CD4-positive, alpha-beta T cell treated with Interleukin-2 at 100 ng/mL for 4 hours (primary cell): ENCODE results near the gene UBE2N.
"Not testable (repeated sequence)": the region's sequence is repeated elsewhere in the genome, so short reads cannot be mapped to it uniquely, and the experiment has no call there.

Source experiments
- DNase-seq: peaks from one replicate; pipeline ENCODE4 v3.0.0-alpha.2; 2020; ENCODE audit warnings: low spot score

The UBE2N gene

DNA sequence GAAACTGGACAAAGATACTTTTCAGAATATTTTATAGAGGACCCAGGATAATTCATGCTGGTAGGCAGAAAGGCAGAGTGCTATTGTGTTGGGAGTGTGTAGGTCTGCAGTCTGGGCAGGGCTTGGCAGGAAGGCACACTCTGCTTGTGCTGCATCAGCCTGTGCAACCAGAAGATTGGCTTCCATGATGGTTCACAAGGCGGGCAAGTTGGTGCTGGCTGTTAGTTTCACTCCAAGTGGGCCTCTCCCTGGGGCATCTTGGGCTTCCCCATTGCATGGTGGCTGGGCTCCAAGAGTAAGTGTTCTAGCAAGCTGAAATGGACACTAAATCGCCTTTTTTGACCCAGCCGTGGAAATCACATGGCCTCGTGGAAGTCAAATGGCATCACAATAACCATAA, 1.8 kb upstream of the UBE2N start:
- no peak for DNase-seq

DNA sequence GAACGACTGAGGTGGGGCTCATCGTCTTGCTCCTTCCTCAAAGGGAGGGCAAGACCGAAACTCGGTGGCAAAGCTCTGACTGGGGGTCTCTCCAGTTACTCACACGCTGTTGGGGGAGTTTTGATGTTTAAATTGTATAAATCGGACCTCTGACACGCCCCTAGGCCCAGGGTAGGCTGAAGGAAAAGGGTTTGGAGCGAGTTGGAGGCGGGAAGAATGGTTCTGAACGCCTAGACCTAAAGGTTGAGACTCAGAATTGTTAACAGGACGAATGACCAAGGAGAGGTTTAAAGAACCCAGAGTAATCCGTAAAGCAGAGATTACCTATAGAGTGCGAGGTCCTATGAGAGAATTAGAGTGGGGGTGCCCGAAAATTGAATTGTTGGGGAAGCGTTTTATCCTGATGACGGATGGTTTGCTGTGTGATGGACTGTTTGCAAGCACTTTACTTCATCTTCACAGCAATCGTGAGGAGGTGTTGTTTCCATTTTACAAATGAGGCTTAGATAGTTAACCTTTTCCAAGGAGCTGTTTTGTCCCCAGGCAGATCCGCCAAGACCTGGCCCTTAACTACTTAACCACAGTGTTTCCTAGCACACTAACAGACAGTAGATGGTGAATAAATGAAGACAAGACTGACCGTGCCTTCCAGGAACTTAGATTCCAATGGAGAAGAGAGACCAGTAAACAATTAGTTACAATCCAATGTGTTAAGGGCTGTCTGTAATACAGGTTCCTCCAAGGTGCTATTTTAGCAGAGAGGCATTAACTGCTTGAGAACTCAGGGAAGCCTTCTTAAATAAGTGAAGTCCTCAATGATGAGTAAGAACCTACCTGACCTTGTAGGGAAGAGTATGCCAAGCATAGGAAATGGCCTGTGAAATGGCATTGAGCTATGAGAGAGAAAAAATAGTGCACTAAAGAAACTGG, 929 bp upstream of the UBE2N start:
- no peak for DNase-seq

DNA sequence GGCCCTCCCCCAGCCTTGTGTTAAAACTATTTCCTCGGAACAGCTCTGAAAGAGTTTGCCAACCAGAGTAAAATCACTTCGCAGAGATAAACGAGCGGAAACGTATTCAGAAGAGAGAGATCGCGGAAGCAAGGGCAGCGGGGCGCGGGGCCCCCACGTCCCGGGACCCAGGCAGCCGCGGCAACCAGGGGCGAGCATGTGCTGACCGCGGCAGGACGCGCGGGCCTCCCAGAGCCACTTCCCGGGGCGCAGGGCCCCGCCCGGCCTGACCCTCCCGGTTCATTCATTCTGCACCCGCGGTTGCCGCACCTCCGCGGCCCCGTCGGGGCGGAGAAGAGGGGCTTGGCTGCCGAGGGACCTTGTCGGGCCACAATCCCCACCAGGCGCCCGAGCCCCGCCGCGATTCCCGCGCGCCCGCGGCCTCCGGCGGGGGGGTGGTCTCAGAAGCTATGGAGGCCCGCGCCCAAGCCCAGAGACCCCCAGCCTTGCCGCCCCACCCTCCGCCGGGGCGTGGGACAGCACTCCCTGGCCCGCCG, 598 bp downstream of the UBE2N start:
- DNase-seq = peak; percentile 39

DNA sequence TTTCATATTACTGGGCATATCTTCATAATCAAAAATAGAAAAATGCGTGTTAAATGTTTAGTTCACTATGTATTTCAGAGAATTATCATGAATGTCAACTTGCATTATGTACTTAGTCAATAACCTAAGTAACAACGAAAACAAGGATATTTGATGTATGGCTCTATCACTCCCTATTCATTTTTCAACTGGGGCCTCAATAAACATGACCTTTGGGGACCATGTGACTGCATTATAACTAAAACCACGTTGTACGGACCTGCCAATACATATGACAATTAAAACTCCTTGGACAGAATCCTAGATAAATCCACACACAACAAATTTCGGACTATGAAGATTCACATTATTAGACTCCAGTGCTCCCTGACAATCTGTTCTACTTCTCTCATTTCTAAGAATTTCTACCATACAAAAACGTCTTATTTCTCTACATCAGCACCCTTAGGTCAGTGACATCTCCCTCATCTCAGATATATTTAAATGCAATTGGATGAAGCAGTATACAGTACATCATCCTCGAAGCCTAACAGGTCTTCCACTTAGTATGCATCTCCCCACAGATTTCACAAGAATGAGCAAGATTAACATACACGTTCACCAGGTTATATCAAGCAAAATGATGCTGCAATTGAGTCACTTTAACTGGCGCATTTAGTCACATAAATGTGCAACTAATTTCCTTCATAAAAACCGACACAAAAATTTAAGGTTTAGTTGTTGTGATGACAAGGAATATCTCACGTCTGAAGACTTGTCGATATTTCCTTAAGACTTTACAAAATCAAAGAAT, 1.5 kb downstream of the UBE2N start:
- DNase-seq = no peak

DNA sequence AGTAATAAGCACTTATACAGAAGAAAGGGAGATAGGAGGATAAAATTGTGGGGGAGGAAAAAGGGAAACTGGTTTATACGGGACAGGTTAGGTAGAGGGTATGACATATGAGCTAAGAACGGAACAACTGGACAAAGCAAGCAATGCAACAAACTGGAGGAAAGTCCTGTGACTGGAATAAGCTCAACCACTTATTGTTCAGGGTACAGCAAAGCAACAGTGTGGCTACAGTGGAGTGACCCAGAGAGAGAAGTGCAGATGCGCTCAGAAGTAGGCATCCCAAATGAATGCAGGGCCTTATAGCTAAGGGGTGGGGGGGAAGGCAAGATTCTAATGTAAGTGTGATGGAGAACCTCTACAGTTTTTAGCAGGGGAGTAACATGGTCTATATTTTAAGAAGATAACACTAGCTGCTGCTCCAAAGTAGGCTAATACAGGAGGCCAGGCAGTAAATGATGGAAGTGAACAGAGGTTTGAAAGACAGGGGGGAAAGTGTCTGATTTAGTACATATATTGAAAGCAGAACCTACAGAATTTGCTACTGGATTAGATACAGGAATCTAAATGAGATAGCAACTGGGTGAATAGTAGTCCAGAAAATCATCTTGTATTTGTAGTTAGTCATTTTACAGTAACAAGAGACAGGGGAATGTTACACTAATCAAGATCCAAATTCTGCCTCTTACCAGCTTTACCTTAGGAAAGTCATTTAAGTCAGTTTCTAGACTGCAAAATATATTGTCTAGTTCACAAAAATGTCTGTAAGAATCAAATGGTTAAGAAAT, 3.3 kb downstream of the UBE2N start:
- no peak for DNase-seq

DNA sequence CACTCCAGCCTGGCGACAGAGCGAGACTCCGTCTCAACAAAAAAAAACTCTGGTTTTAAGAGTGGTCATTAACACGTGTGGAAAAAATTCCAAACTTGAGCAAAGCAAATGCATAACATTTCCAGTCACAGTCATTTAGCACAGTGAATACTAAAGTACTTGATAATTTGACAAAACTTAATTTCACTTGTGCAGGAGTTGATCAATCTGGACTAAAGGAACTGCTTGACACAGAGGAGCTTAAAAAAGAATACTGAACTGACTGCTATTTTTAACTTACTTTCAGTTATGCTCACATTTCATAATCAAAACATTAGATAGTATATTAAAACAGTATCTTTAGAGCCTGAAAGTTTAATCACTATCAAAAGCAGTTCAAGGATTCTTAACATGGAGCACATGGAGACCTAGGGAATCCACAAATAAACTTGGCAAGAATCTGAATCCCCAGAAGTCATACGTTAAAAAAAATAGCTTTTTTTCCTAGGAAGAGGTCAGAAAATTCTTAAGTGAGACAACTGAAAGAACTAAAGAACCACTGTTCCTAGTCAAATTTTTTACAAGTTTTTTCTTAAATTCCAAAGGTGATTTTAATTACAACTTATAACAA, 7.4 kb downstream of the UBE2N start:
- no peak for DNase-seq

DNA sequence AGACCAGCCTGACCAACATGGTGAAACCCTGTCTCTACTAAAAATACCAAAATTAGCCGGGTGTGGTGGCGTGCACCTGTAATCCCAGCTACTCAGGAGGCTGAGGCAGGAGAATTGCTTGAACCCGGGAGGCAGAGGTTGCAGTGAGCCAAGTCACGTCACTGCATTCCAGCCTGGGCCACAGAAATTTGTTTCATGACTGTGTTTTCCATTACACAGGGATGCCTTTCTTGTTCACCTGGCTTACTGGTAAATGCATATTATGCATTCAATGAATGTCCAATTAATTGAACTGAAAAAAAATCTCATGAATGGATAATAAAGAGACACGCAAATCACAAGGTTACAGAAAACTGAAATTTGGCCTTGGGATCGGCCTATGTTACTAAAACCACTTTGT, 9.7 kb downstream of the UBE2N start:
- DNase-seq = not testable (repeated sequence)

DNA sequence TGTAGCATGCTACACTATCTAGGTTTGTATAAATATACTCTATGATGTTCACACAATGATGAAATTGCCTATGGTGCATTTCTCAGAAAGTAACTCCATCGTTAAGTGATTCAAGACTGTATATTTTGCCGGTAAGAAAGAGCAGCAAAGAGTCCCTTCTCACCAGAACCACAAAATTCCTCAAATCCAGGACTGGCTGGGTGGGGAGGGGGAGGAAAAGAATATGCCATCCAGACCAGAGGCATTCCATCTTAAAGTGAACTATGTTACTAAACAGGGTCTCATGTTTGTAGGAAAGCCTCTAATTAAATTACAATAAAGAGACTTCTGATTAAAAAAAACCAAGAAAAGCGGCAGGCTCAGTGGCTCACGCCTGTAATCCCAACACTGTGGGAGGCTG, 11.5 kb downstream of the UBE2N start:
- DNase-seq = no peak

DNA sequence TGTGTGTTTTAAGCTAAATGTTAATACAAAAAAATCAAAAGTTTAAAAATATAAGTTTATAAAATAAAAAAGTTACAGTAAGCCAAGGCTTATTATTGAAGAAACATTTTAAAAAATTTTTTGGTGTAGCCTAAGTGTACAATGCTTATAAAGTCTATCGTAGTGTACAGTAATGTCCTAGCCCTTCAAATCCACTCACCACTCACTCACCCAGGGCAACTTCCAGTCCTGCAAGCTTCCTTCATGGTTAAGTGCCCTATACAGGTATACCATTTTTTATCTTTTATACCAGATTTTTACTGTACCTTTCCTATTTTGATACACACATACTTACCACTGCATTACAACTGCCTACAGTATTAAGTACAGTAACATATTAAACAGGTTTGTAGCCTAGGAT, 11.9 kb downstream of the UBE2N start:
- no peak for DNase-seq

DNA sequence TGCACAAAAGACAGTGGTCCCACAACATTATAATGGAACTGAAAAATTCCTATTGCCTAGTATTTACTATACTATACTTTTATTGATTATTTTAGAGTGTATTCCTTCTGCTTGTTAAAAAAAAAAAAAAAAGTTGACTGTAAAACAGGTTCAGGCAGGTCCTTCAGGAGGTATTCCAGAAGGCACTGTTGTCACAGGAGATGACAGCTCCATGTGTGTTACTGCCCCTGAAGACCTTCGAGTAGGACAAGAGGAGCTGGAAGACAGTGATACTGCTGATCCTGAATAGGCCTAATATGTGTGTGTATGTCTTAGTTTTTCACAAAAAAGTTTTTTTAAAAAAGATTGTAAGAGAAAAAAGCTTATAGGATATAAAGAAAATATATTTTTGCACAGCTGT, 12.3 kb downstream of the UBE2N start:
- no peak for DNase-seq

DNA sequence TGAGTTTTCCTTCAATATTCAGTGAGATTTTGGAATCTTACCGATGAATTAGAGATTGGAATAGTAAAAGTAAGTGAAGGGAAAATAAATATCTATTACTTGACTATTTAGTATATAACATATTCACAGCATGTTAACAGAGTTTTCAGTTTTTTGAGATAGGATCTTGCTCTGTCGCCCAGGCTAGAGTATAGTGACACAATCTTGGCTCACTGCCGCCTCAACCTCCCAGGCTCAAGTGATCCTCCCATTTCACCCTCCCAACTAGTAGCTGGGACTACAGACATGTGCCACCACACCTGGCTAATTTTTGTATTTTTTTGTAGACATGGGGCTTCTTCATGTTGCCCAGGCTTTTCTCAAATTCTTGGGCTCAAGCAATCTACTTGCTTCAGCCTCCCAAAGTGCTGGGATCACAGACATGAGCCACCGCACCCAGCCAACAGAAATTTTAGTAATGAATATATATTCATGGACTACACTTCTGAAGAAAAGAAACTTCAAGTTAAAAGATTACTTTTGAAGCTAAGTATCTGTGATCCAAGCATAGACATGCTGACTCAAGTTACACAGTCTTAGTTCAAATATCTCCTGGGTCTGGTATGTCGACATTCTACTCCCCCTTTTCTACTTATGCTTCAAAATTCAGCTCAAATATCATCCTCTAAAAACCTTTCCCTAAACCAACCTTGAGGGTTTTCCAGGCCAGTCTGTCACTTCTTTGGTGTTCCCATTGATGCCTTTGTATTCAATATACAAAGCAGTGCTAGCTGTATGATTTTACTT, 13.8 kb downstream of the UBE2N start:
- DNase-seq = no peak

DNA sequence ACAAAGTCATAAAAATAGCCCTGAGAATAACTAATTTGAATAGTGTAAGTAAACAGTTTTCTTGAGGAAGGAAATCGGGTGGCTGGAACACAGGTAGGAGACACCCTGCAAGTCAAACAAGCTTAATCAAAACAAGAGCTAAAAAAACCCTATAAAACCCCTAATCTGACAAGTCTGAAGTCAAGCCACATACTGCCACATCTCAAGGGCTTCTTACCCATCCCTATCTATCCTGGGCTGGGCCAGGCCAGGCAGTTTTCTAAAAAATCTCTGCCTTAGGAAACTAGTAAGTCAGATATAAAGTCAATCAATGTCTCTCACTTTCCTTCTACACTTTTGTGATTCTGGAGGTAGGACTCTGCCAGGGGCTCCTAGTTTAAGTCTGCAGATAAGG, 15.3 kb downstream of the UBE2N start:
- no peak for DNase-seq

DNA sequence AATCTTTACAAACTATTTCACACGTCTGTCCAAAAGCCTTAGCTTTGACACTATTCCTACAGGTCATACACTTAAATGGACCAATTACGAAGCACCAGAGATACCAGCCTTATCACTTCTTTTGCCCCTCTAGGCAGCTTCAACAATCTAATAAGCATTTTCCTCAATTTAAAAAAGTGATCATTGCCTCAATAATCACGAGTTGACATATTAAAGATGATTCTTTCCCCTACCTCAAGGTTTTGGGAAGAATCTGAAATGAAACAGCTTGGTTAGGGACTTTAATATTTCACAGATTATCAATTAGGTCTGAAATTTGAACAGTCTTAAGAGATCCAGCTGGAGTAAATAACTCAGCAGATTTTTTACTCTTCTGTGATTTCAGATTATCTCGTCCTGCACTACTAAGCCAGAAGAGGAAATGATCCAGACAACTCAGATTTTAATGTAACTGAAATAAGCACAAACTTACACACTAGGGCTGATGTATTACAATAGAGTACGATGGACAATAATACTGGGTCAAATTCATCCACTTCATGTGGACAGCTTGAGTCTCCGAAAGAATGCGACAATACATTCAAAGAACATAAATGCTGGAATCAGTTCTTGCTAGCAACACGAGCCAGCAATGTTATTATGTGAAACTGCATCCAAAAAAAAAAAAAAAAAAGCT, 15.9 kb downstream of the UBE2N start:
- no peak for DNase-seq

DNA sequence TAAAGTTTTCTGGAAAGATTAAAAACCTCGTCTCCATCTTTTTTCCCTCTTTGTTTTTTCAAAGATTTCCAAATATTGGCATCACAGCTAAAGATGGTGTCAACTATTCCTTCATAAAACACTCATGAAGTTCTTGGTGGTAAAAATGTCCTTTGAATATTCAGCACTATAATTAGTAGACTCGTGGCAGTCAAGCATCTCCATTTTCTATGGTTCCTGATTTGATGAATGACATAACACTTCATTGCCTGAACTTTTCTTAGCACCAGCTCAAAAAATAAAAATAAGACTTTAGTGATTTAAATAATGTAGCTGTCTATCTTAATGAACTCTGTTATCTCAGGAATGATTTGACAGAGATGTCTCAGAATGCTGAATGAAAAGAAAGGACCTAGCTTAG, 19.7 kb downstream of the UBE2N start:
- DNase-seq = no peak

DNA sequence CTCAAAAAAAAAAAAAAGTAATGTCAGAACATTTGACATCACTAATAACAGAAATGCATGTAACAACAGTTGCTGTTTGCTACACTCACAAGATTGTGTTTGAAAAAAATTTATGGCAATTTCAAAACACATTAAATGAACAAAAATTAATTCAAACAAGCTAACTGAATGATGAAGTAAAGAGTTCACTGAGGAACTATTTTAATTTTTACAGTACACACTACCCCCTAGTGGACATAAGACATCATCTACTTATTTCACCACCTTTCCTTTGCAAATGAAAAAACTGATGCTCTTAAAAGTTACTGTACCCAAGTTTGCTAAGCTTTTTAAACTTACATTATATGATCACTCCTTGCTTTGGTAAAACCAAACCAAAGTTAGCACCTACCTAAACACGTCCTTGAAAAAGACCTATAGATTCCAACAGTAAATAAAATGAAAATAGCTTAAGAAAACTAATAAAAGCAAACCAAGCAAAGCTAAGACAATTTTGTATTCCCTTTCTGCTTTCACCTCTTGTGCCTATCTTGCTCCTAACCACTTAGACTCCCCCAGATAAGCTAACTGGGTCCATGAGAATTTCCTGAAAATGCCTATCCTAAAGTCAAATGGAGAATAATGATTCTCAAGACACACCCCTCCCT, 22.2 kb downstream of the UBE2N start:
- DNase-seq = peak; percentile 59

DNA sequence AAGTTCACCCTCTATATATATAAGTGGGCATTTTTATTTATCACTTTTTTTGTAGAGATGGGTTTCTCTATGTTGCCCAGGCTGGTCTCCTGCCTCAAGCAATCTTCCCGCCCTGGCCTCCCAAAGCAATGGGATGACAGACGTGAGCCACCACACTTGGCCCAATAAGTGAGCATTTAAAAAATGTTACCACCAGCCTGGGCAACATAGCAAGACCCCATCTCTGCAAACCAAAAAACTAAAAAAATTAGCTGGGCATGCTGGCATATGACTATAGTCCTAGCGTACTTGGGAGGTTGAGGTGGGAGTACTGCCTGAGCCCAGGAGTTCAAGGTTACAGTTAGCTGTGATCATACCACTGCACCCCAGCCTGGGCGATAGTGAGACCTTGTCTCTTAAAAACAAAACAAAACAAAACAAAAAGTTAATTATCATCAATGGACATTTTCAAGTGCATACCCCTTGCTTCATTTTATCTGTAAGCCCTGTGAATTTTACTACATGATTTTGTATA, 23.7 kb downstream of the UBE2N start:
- DNase-seq = no peak

DNA sequence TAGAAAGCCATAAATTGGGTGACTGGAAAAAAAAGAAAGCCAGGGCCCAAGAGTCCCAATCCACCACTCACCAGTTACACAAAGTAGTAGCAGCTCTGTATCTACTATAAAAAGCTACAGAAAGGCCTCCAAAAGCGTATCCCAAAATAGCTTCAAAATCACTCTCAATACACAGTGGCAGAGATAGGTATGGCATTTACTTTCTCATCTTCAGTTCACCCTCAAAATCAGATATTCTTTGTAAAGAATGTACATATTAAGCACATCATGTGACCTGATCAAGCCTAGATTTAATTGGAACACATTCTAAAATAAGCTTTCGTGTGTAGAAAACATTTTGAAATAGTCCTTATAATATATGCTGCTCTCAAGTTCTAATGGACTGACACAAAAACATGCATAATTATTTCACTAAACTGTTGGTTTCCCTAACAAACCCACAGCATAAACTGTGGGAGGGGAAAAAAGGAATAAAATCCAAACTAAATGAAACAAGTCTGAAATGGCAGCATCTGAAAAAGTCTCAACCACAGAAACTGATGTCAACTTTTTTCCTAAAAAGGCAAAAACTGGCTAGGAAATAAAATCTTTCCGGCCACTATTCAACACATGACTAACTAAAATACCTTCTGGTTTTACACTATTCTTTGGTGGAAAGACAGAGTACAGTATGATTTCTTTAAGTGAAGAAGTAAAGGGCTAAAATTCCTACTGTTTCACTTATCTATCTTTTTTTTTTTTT, 25.9 kb downstream of the UBE2N start:
- peak; percentile 20 for DNase-seq

DNA sequence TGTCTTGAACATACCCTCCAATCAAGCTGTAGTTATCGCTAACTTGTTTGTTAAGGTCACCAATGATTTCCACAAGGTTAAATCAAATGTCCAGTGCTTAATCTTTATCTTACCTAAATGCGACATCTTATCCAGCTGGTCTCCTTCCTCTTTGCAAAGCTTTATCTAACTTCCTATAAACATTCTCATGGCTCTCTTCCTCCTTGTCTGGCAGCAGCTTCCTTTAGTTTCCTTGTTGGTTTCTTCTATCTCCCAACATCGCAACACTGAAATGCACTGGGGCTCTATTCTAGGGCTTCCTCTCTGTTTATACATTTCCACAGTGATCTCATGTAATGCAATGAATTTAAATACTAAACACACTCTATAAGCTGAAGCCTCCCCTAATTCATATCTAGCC, 28.7 kb downstream of the UBE2N start:
- DNase-seq = no peak

DNA sequence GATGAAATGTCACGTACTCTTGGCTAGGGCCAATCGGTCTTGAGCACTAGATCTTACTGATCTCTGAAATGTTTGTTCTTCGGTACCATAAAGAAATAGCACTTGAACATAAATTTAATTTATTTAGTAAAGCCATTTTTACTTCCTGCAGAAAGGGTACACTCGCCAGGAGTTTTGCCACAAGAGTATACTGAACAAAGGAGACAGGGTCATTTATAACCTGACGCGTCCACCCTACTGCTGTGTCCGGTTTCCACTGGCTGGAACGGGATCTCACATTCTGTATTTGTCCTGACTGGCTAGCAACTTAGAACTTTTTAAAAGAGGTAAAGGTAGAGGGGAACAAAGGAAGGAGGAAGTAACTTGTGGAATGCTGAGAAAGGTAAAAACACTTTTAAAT, 29.4 kb downstream of the UBE2N start:
- DNase-seq = not testable (repeated sequence)
